ENCODE results near the gene PLPP3. TPM values are rescaled to one million over a fixed set of nuclear protein-coding genes. Genes with fewer than 3 reads are reported as not detected.

Gene PLPP3
- total RNA-seq, 1 experiment from 2014 or later: 0.39 TPM

GRCh38 chr1:56508523-56508983, 70.8 kb downstream of the PLPP3 start:
- H3K27ac ChIP-seq (ENCODE audit: low read depth, low read length, poor library complexity, severe bottlenecking): no peak overlapping the region
- no peak for TF ChIP-seq CTCF (conservative IDR thresholded peaks at IDR 0.05; ENCODE audit: low read depth, low read length)
- no peak for TF ChIP-seq EZH2 (IDR thresholded peaks at IDR 0.05; ENCODE audit: borderline replicate concordance, low read depth, low read length, poor library complexity, severe bottlenecking)
- CTCF ChIA-PET: no interaction called here
- no peaks in the 10 kb centered on the region for H3K36me3 ChIP-seq (ENCODE audit: insufficient read depth, low read length, poor library complexity, severe bottlenecking)
- no peak for DNase-seq (ENCODE audit: low spot score)
- BruUV-seq (replicated peaks): no TSS peak
- no peaks in the 10 kb centered on the region for H3K4me1 ChIP-seq (ENCODE audit: insufficient read depth, low read length, poor library complexity, severe bottlenecking)
- H3K4me3 ChIP-seq (ENCODE audit: low read depth, low read length, poor library complexity, severe bottlenecking): no peak overlapping the region
- intact Hi-C loops (cut with micrococcal nuclease; ENCODE audit: unreplicated experiment): no loop called here
- no peaks in the 10 kb centered on the region for H3K27me3 ChIP-seq (replicated peaks; ENCODE audit: insufficient read depth, low read depth, low read length, poor library complexity)
- H3K9me3 ChIP-seq (ENCODE audit: low read depth, low read length, poor library complexity, severe bottlenecking): no peaks in the 10 kb centered on the region
- POLR2A ChIA-PET (ENCODE audit: low non-redundant PET): no interaction called here

- Histone ChIP-seq H3K27ac (ENCODE audit: low read depth, low read length, poor library complexity, severe bottlenecking) (no peak overlapping the region), H3K9me3 (ENCODE audit: low read depth, low read length, poor library complexity, severe bottlenecking) (no peaks in the 10 kb centered on the region), H3K4me1 (ENCODE audit: insufficient read depth, low read length, poor library complexity, severe bottlenecking) (no peaks in the 10 kb centered on the region), H3K27me3 (replicated peaks; ENCODE audit: insufficient read depth, low read depth, low read length, poor library complexity) (no peaks in the 10 kb centered on the region), H3K36me3 (ENCODE audit: insufficient read depth, low read length, poor library complexity, severe bottlenecking) (no peaks in the 10 kb centered on the region), H3K4me3 (ENCODE audit: low read depth, low read length, poor library complexity, severe bottlenecking) (no peak overlapping the region)
- DNase-seq (ENCODE audit: low spot score): no peak
- BruUV-seq (replicated peaks): no TSS peak
- intact Hi-C loops (cut with micrococcal nuclease; ENCODE audit: unreplicated experiment): no loop called here
- CTCF ChIA-PET: no interaction called here
- TF ChIP-seq CTCF (conservative IDR thresholded peaks at IDR 0.05; ENCODE audit: low read depth, low read length): no peak
- no peak for TF ChIP-seq EZH2 (IDR thresholded peaks at IDR 0.05; ENCODE audit: borderline replicate concordance, low read depth, low read length, poor library complexity, severe bottlenecking)
- POLR2A ChIA-PET (ENCODE audit: low non-redundant PET): no interaction called here
Observed at GRCh38 chr1:56507925-56508522, 71.3 kb downstream of the PLPP3 start.

- CTCF ChIA-PET: no interaction called here
Observed at GRCh38 chr1:56506951-56507491, 72.3 kb downstream of the PLPP3 start.

More at GRCh38 chr1:56506951-56507491, 72.3 kb downstream of the PLPP3 start:
- no peaks in the 10 kb centered on the region for H3K36me3 ChIP-seq (ENCODE audit: insufficient read depth, low read length, poor library complexity, severe bottlenecking)
- H3K27ac ChIP-seq (ENCODE audit: low read depth, low read length, poor library complexity, severe bottlenecking): no peak overlapping the region
- POLR2A ChIA-PET (ENCODE audit: low non-redundant PET): interaction anchor here (0.5 kb wide), 1 partner anchor 171 kb away, joined by 7 read pairs; no protein-coding TSS in a partner anchor
- H3K9me3 ChIP-seq (ENCODE audit: low read depth, low read length, poor library complexity, severe bottlenecking): no peaks in the 10 kb centered on the region
- H3K4me1 ChIP-seq (ENCODE audit: insufficient read depth, low read length, poor library complexity, severe bottlenecking): no peaks in the 10 kb centered on the region
- no TSS peak for BruUV-seq (replicated peaks)
- no peak for DNase-seq (ENCODE audit: low spot score)
- no peaks in the 10 kb centered on the region for H3K27me3 ChIP-seq (replicated peaks; ENCODE audit: insufficient read depth, low read depth, low read length, poor library complexity)
- TF ChIP-seq CTCF (conservative IDR thresholded peaks at IDR 0.05; ENCODE audit: low read depth, low read length): no peak
- TF ChIP-seq EZH2 (IDR thresholded peaks at IDR 0.05; ENCODE audit: borderline replicate concordance, low read depth, low read length, poor library complexity, severe bottlenecking): no peak
- no peak overlapping the region for H3K4me3 ChIP-seq (ENCODE audit: low read depth, low read length, poor library complexity, severe bottlenecking)
- intact Hi-C loops (cut with micrococcal nuclease; ENCODE audit: unreplicated experiment): no loop called here

All from A673 (cell line).